Right lobe of liver (tissue), 6 donors: Measurements from ENCODE around the gene PLIN4. TPM values are rescaled to one million over a fixed set of nuclear protein-coding genes. Genes with fewer than 3 reads are reported as not detected.

Source experiments
- ATAC-seq, 4 donors: fragments of 200-7000 bp; cut with Tn5 transposase; one replicate each; pipeline ENCODE4 v1.9.1; 2020; ENCODE audit warnings: mild to moderate bottlenecking in 4 of 4, moderate library complexity in 4 of 4
- DNase-seq, 3 donors: peaks; one replicate each; pipeline ENCODE4 v3.0.0-alpha.2; 2020
- H3K27ac ChIP-seq, 3 donors: fragments of 200-600 bp; one replicate each; pipeline ENCODE4 v1.8.0; 2022
- H3K27me3 ChIP-seq, 2 donors: fragments of 200-600 bp; one replicate each; pipeline ENCODE4 v1.8.0; 2022
- H3K36me3 ChIP-seq, 4 donors: fragments of 200-600 bp; sonication (generic) in 1 of 4; one replicate each; pipeline versions ENCODE4 v1.5.1 to v1.8.0; 2017 to 2022; ENCODE audit warnings: control low read depth in 1 of 4
- H3K4me1 ChIP-seq, 4 donors: fragments of 200-600 bp; sonication (generic) in 1 of 4; one replicate each; pipeline versions ENCODE4 v1.5.1 to v1.8.0; 2017 to 2022; ENCODE audit warnings: control low read depth in 1 of 4
- H3K4me3 ChIP-seq, 3 donors: fragments of 200-600 bp; one replicate each; pipeline ENCODE4 v1.8.0; 2022
- H3K9me3 ChIP-seq, 4 donors: fragments of 200-600 bp; sonication (generic) in 1 of 4; one replicate each; pipeline versions ENCODE4 v1.5.1 to v1.8.0; 2017 to 2022; ENCODE audit warnings: control low read depth in 1 of 4
- POLR2A ChIP-seq: fragments of 450-650 bp; IDR thresholded peaks from one replicate; pipeline ENCODE4 v1.6.1; 2017; ENCODE audit warnings: antibody characterized with exemption, mild to moderate bottlenecking
- WGBS: methylation state at CpG from one replicate; pipeline ENCODE4 v1.1.6; 2018; ENCODE audit warnings: low coverage, low lambda C conversion rate; ENCODE audit not compliant: insufficient coverage; ENCODE audit errors: missing lambda C conversion rate; 5-methylcytosine and 5-hydroxymethylcytosine counted together
- intact Hi-C, 2 donors: fragments of 100-400 bp; cut with DNase I; formaldehyde crosslinking; loops; one replicate each; pipeline versions ENCODE4 v1.11.2 to v1.14.1; 2022
- total RNA-seq, 6 experiments: library from RNA; depleted of rRNA in 2 of 6; stranded (reverse); fragments of >200 nt in 2 of 6; fragmentation: NEBNext Ultra II Directional in 3 of 6; extraction: Animal tissue kit (Norgen Biotek cat#: 25700) in 3 of 6; gene quantifications; one replicate each; pipeline versions ENCODE4 v1.1.0 to v1.2.4, GENCODE V29; 2016 to 2023
- TF ChIP-seq, protein P1 (sequence below), 4 donors: fragments of 200-600 bp in 3 of 4; fragments of 450-650 bp in 1 of 4; IDR thresholded peaks; one replicate each; pipeline versions ENCODE4 v1.5.1 to v1.8.0; 2016 to 2022; ENCODE audit warnings: antibody characterized with exemption in 4 of 4, mild to moderate bottlenecking in 2 of 4
- donor health status: DM: no; HTN: yes; CAD: no.
- donor health status: DM: no; HTN: no; CAD: no.
- donor health status: DM: no; HTN: no; CAD: no.
- donor health status: DM: no; HTN: yes; CAD: no.
- donor health status: DM: no; HTN: yes; CAD: no.

Gene PLIN4
- total RNA-seq, 6 experiments from 2014 or later, result 28.4 to 51.2 (median 39.3) TPM

DNA sequence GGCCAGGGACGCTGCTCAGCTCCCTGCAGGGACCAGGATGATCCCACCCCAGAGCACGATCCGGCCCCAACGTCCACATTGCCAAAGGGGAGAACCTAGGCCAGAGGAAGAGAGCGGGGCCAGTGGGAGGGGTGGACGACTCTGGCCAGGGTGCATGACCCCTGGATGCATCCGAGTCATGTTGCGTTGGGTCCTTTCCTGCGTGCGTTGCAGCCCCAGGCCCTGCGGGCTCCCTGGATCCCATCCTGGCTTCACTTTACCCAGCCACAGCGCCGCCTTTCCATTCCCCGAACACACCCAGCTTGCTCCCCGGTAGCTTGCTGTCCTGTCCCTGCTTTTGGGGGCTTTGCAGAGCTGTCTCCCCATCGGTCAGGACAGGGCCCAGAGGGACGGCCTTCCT is 10.5 kb downstream of the PLIN4 start:
- H3K4me1 ChIP-seq, result no peaks in the 10 kb centered on the region
- intact Hi-C loops, result no loop called here
- no peaks in the 10 kb centered on the region for H3K9me3 ChIP-seq
- H3K27me3 ChIP-seq, result no peaks in the 10 kb centered on the region
- DNase-seq (no peak), ATAC-seq (no peak)
- no peak for TF ChIP-seq POLR2A
- TF ChIP-seq, protein P1, sequence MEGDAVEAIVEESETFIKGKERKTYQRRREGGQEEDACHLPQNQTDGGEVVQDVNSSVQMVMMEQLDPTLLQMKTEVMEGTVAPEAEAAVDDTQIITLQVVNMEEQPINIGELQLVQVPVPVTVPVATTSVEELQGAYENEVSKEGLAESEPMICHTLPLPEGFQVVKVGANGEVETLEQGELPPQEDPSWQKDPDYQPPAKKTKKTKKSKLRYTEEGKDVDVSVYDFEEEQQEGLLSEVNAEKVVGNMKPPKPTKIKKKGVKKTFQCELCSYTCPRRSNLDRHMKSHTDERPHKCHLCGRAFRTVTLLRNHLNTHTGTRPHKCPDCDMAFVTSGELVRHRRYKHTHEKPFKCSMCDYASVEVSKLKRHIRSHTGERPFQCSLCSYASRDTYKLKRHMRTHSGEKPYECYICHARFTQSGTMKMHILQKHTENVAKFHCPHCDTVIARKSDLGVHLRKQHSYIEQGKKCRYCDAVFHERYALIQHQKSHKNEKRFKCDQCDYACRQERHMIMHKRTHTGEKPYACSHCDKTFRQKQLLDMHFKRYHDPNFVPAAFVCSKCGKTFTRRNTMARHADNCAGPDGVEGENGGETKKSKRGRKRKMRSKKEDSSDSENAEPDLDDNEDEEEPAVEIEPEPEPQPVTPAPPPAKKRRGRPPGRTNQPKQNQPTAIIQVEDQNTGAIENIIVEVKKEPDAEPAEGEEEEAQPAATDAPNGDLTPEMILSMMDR (IDR thresholded peaks at IDR 0.05), result no peak
- WGBS, result 75% methylated on average over 2 of the region's 17 CpGs
- H3K4me3 ChIP-seq, result no peak overlapping the region
- no peak overlapping the region for H3K27ac ChIP-seq
- peaks cover 0 to 51% (median 17%) of the 10 kb centered on the region in 4 donors for H3K36me3 ChIP-seq

DNA sequence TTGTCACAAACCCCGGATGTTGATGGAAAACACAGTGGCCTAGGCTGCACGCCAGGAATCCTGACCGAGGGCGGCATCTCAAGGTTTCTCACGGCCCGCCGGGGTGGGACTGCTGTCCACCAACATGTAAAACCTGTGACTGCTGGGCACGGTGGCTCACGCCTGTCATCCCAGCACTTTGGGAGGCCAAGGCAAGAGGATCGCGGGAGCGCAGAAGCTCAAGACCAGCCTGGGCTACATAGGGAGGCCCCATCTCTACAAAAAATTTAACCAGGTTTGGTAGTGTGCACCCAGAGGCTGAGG is 11.2 kb downstream of the PLIN4 start:
- ATAC-seq (no peak), DNase-seq (no peak)
- no peaks in the 10 kb centered on the region for H3K27me3 ChIP-seq
- H3K9me3 ChIP-seq, result no peaks in the 10 kb centered on the region
- peaks cover 0 to 54% (median 13%) of the 10 kb centered on the region in 4 donors for H3K36me3 ChIP-seq
- no peaks in the 10 kb centered on the region for H3K4me1 ChIP-seq
- intact Hi-C loops, result no loop called here
- no peak overlapping the region for H3K27ac ChIP-seq
- WGBS, result 84% methylated on average over 5 of the region's 12 CpGs
- H3K4me3 ChIP-seq, result no peak overlapping the region
- TF ChIP-seq, protein P1 (IDR thresholded peaks at IDR 0.05), result no peak
- no peak for TF ChIP-seq POLR2A

DNA sequence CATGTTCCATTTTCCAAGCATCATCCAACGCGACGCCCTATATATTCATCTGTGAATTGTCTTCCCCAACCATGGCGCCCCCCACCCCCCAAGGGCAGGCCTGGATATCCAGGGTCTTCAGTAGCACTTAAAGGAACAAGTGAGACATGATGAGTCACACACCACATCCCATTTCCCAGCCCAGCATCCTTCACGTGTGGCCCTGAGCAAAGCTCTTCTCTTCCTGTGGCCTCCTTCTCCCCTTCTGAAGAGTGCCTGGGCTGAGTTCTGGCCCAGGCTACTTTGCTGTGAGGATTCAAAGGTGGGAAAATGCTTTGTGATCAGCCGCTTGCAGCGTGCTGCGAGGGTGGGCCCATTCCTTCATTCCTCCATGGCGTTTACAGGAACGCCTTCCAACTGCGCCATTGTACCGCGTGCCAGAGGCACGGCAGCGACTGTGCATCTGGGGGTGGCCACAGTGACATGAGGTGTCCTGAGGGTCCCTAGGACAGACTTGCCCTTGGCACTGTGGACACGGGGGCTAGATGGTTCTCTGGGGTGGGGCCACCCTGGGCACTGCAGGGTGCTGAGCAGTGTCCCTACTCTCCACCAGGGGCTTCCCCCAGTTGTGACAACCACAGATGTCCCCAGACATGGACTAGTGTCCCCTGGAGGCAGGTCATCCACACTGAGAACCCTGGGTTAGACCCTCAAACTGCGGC is 11.7 kb downstream of the PLIN4 start:
- DNase-seq, result no peak
- no peaks in the 10 kb centered on the region for H3K9me3 ChIP-seq
- H3K27ac ChIP-seq, result no peak overlapping the region
- no peak for ATAC-seq
- H3K36me3 ChIP-seq, result peaks cover 0 to 57% (median 12%) of the 10 kb centered on the region in 4 donors
- H3K4me1 ChIP-seq, result no peaks in the 10 kb centered on the region
- 85% methylated on average over 9 of the region's 17 CpGs for WGBS
- intact Hi-C loops, result no loop called here
- H3K4me3 ChIP-seq, result no peak overlapping the region
- TF ChIP-seq, protein P1 (IDR thresholded peaks at IDR 0.05), result no peak
- TF ChIP-seq POLR2A, result no peak
- H3K27me3 ChIP-seq, result no peaks in the 10 kb centered on the region

DNA sequence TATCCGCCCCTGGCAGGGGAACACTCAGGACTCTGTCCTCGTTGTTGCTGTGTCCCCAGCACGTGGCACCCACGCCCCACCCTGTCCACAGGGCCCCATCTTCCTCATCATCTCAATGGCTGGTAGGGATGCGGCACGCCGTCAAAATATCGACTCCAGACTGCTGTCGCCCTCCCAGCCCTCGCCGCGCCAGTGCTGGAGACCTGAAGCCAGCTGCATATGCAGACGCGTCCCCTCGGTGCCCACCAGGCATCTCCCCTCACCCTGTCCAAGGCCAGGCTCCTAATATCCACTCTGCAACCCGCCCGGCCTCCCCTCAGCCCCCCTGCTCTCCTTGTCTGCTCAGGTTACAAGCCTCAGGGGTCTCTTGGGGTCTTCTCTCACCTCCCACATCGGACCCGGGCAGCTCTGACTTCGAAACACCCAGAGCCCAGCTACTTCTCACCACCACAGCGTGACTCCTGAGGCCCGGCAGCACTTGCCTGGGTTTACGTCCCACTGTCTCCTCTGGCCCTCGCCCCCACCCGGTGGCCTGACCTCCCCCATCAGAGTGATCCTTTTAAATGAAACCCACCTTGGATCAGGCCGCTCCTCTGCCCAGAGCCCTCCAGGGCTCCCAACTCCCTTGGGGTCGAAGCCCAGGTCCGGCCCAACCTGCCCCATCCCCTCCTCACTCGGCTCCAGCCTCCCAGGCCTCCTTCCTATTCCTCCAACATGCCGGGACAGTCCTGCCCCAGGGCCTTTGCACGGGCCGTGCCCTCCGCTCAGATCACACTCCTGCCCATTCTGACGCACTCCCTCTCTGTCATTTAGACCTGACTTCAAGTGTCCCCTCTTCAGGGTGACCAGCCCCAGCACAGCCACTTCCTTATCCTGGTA is 12.5 kb downstream of the PLIN4 start:
- peaks cover 0 to 60% (median 13%) of the 10 kb centered on the region in 4 donors for H3K36me3 ChIP-seq
- WGBS, result 92% methylated on average over 16 of the region's 34 CpGs

More for the DNA sequence above, 12.5 kb downstream of the PLIN4 start:
- TF ChIP-seq, protein P1 (IDR thresholded peaks at IDR 0.05), result no peak
- TF ChIP-seq POLR2A, result no peak
- intact Hi-C loops, result no loop called here
- Histone ChIP-seq H3K9me3 (no peaks in the 10 kb centered on the region), H3K27me3 (no peaks in the 10 kb centered on the region), H3K27ac (no peak overlapping the region), H3K4me1 (no peaks in the 10 kb centered on the region), H3K4me3 (no peak overlapping the region)
- DNase-seq (no peak), ATAC-seq (no peak)
